Measurements from ENCODE around the gene NMD3.
"Not testable (repeated sequence)": the region's sequence is repeated elsewhere in the genome, so short reads cannot be mapped to it uniquely, and the experiment has no call there.

The NMD3 gene

DNA sequence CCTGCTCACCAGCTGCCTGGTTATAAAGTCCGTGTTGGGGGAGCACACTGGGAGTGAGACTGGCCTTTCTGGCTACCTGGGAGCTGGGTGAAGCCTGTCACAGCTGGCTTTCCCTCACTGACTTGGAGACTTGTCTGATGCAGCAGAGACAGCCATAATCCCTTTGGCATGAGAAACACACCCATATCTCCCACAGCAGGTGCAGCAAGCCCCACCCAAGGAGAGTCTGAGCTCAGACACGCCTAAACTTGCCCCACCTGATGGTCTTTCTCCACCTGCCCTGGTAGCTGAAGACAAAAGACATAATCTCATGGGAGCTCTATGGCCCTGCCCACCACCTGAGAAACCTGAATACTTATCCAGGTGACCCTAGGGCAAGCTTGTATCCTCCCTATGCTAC lies 54.8 kb downstream of the NMD3 start:
- DNase-seq, result no peak

DNA sequence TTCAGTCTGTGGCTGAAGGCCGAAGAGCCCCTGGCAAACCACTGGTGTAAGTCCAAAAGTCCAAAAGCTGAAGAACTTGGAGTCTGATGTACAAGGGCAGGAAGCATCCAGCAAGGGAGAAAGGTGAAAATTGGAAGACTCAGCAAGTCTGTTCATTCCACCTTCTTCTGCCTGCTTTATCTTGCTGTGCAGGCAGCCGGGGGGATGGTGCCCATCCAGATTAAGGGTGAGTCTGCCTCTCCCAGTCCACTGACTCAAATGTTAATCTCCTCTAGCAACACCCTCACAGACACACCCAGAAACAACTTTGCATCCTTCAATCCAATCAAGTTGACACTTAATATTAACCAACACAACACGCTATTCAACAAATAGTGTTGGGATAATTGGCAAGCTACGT lies 61.3 kb downstream of the NMD3 start:
- DNase-seq, result not testable (repeated sequence)

DNA sequence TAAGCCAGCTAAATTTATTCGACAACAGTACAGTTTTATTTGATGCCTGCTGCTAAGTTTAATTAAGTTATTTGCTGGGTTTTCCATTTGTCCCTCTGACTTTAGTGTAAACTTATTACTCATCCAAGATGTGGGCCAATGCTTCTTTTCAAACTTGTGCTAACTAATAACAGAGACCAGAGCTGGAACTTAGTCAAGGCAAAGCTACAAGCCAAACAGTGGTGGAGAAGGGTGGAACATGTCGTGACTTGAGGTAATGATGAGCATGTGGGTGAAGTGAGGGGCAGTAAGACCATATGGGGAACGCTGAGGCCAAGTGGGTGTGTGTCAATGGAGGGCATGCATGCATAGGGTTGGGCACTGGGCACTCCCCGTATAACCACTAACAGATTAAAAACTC lies 63.9 kb downstream of the NMD3 start:
- DNase-seq, result no peak

DNA sequence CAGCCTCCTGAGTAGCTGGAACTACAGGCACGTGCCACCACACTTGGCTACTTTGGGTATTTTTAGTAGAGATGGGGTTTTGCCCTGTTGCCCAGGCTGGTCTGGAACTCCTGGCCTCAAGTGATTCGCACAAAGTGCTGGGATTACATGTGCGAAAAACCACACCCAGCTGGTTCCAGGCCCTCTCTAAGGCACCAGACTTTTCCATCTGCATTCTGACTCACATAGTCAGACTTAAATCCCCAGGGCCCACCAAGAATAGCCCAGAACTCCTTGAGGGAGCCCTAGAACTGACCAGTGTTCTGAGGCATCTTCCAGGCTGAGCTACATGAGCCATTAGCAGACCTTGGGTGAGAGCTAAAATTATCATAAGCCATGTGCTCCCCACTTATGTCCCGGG lies 68.1 kb downstream of the NMD3 start:
- DNase-seq, result no peak

DNA sequence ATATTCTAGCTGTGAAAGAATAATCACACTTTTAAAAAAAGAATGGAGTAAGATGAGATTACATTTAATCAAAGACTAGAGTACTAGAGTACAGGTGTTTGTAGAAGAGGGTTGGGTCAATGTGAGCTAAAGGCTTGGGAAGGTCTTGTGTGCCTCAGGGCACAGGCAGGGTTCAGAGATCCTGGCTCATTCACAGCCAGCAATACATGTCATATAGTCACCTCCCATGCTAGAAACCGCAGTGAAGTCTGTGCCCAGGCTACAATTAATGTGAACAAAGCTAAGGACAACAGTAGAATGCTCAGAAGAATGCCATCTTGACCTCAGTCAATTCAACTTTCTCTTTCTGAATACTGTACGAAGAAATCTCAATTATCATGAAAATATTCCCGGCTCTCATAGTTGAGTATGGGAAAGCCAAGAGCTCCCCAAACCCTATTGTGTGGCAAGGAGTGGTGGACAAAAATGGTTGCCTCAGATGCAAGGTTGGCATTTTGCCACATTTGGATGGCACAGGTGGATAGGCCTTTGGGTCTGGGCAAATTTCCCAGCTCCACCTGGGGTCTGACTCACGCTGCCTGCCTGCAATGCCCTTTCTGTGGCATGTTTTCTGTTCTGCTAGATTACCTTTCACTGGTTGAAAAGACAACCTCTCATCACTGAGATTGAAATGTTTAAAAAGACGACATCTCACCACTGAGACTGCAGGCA lies 70.2 kb downstream of the NMD3 start:
- no peak for DNase-seq

DNA sequence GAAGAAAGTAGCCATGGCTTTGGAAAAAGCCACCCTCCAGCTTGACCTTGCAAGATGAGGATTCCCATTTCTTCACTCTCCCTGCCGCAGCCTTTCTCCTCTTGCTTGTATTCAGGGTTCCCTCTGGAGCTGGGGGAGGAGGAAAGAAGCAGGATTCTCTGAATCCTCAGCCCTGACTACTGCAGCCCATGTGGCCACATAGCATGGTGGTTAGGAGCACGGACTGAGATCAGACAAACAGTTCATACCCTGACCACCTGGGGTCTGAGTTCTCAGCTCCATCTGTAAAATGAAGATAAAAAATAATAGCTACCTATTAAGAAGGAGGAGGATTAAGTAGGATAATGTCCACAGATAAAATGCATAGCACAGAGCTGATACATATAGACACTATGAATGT lies 72.3 kb downstream of the NMD3 start:
- no peak for DNase-seq

DNA sequence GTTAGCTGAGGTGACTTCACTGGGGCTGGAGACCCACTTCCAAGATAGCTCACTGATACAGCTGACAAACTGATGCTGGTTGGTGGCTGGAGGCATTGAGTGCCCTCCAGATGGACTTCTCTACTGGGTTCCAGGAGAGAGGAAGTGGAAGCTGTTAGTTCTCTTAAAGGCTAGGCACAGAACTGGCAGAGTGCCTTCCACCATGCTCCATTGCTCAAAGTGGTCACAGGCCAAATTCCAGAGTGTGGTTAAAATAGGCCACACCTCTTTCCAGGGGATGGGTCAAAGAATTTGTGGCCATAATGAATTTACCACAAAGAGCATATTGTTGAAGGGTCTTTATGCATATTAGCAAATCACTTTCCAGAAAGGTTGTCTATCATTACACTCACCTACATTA lies 74.2 kb downstream of the NMD3 start:
- DNase-seq, result no peak

DNA sequence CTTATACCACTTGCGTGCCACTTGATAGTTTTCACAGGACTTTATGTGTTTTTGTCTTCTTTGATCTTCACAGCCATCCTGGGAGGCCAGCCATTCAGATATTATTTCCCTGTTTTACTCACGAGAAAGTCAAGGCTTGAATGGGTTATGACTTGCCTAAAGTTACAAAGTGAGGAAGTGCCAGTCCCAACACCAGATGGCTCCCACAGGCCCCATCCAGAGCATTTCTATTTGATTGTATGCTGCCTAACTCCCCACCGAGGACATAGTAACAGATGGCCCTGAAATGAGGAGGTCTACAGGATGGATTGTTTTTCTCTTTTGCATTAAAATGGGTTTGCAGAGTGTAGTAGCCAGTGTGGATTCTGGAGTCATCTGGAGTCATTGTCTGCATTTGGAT lies 75.7 kb downstream of the NMD3 start:
- DNase-seq, result no peak
